GM10248 (cell line): ENCODE measurements around the gene ATP9A.

Experiments
- CTCF ChIA-PET: fragments of 300-600 bp; sonication (Branson Sonifier 250); formaldehyde crosslinking; extraction: SDS; loops from one replicate; lab custom pipeline; 2021; ENCODE audit warnings: antibody characterized with exemption; lab: Yijun Ruan, JAX
- POLR2A ChIA-PET: fragments of 350-650 bp; sonication (Branson Sonifier 250); formaldehyde crosslinking; extraction: SDS; loops from one replicate; lab custom pipeline; 2020; ENCODE audit warnings: antibody characterized with exemption; lab: Yijun Ruan, JAX
- DNase-seq: peaks from one replicate; pipeline ENCODE4 v3.0.0; 2012; ENCODE audit errors: extremely low spot score
- TF ChIP-seq, protein P1 (sequence below): IDR thresholded peaks from 2 replicates; pipeline ENCODE4 v1.5.1; 2012; ENCODE audit warnings: mild to moderate bottlenecking, low read depth; ENCODE audit errors: extremely low read depth, missing control alignments, control extremely low read depth

The ATP9A gene

DNA sequence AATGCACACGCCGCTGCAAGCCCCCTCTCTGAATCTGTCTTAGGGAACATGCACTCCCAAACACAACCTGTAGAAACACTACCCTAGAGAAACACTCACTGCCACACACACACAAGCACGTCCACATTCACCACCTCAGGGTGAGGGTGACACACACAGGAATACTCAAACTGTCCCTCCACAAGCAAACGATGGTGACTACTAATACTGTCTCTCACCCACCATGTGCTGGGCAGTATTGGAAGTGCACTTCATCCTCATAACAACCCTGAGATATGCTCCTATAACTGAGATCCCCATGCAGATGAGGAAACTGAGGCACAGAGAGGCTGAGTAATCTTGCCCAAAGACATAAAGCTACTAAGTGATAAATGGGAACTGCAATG, 55.0 kb downstream of the ATP9A start:
- DNase-seq = no peak
- CTCF ChIA-PET = no interaction called here
- TF ChIP-seq, protein P1, sequence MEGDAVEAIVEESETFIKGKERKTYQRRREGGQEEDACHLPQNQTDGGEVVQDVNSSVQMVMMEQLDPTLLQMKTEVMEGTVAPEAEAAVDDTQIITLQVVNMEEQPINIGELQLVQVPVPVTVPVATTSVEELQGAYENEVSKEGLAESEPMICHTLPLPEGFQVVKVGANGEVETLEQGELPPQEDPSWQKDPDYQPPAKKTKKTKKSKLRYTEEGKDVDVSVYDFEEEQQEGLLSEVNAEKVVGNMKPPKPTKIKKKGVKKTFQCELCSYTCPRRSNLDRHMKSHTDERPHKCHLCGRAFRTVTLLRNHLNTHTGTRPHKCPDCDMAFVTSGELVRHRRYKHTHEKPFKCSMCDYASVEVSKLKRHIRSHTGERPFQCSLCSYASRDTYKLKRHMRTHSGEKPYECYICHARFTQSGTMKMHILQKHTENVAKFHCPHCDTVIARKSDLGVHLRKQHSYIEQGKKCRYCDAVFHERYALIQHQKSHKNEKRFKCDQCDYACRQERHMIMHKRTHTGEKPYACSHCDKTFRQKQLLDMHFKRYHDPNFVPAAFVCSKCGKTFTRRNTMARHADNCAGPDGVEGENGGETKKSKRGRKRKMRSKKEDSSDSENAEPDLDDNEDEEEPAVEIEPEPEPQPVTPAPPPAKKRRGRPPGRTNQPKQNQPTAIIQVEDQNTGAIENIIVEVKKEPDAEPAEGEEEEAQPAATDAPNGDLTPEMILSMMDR = no peak
- POLR2A ChIA-PET = no interaction called here

DNA sequence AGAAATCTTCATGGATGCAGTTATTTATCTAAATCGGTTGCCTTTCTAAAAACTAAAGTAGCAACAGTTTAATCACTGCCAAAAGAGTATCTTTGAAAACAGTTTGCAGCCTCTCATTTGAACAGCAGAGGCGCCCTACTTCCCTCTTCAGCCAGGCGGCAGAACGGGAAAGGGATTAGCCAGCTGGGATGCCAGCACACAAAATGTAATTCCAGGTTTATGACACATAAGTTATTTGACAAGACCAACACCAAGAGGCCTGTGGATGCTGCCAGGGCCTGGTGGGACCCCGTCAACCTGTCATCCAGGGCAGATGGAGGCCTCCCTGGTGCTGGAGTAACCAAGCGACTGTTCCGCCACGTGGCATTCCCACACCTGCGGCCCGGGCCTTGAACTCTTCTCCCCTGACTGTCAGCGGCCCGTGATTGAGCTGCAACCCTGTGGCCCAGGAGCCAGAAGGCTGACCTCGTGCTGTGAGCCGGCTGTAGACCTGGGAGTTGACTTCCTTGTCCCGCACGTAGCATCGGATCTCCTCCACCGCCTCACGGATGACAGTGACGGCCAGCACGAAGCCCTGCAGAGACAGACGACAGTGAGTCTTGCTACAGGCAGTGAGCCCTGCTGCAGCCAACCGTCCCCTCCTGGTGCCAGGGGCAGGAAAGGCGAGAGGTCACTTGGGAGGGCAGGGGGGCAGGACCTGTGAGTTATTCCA, 55.5 kb downstream of the ATP9A start:
- POLR2A ChIA-PET = no interaction called here
- TF ChIP-seq, protein P1 = no peak
- DNase-seq = no peak
- CTCF ChIA-PET = no interaction called here

DNA sequence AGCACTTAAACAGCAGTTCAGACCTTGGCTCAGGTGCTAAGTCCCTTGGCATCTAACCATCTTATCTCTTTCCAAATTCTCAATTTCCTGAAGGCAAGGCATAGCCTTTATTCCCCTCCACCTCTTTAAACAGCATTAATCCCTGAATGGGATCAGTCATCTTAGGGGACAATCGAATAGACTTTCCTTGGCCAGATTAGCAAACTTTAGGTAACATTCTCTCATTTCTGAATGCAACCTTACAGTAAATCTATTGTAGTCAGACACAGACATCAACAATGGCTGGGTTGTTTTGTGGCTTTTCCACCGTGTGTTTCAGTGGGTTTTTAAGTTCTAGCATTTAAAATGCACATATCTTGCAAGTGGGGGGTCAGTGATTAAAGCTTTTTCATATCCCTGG, 56.8 kb downstream of the ATP9A start:
- TF ChIP-seq, protein P1 = no peak
- ChIA-PET POLR2A (no interaction called here), CTCF (no interaction called here)
- no peak for DNase-seq

DNA sequence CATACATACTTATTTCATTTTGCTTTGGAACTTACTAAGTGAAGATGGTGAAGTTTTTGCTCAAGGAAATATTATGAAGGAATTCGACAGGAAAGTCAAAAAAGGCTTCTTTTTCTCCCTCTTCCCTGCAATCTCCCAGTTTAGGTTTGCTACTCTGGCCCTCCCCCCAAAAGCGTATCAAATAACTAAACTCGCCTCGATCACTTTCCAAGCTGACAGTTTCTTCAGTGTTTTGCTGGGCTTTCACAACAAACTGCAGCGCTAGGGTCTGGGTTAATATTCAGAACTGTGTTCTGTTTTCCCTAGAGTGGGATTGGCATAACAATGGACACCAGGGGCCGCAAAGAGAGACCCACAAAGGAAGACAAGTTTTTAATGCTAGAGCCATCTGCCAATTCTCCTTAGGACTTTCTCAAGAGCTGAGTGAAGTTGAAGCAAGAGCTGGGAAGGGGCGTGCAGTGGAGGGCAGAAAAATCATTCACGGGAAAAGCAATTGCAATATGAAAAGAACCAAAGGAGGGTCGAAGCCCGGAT, 57.8 kb downstream of the ATP9A start:
- ChIA-PET POLR2A (no interaction called here), CTCF (interaction anchor here (0.8 kb wide), 1 partner anchor 11 kb away, joined by 3 read pairs; no protein-coding TSS in a partner anchor)
- no peak for DNase-seq
- TF ChIP-seq, protein P1 = no peak

DNA sequence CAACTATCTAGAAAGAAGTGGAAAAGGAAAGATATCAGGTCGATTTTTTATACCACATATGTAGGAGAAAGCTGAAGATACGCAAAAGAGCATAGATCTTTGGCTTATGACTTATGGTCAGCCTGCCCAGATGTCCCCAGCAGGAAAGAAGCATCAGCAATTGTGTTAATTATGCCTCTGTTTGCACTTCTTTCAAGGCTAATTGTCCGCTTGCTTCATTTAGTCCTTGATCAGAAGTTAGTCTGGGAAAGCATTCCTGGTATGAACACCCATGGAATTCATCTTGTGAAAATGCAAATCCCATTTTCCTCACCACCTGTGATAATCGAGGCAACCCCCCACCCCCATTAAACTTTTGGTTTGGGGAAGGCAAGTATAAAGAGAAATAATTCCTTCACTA, 62.8 kb downstream of the ATP9A start:
- no peak for DNase-seq
- TF ChIP-seq, protein P1 = no peak
- ChIA-PET POLR2A (no interaction called here), CTCF (interaction anchor here (1.5 kb wide), 1 partner anchor 8 kb away, joined by 5 read pairs; no protein-coding TSS in a partner anchor)

DNA sequence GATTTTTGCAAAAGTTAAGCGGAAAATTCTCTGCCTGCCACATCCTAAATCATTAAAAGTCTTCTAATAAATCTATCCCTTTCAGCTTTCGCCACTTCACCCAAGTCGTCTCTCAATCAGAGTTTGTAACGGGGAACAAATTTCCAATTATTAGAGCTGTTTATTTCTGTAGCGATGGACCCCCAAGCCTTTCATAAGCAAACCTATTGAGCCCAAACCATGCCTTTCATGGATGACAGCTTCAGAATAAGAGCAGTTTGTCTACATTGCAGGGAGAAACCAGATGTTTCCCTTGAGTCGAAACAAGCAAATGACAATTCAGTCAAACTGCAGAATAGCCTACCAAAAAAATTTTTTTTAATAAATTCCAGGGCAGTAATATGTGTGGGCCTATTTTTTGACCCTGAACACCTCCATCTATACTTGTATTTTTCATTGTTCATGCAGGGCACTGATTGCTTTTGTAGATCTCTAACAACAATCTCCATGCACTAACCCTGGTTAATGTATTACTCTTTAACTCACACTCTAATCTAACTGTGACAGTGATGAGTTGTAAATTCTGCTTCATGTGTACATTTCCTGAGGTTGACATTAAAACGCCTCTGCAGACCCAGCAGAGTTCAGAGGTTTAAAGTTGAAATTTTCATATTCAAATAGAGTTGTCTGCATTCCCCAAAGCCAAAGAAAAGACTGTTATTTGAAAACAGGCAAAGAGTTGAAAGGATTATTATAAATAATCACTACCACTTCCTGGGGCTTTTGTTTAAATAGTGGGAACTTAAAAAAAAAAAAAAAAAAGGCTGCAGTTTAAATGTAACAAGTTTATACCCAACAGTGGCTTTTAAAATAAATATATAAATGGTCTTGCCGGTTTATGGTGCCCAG, 64.5 kb downstream of the ATP9A start:
- ChIA-PET POLR2A (no interaction called here), CTCF (no interaction called here)
- DNase-seq = no peak
- TF ChIP-seq, protein P1 = no peak
